Measurements from ENCODE around the gene EMD. TPM values are rescaled to one million over a fixed set of nuclear protein-coding genes. Genes with fewer than 3 reads are reported as not detected.
"Not testable (repeated sequence)": the region's sequence is repeated elsewhere in the genome, so short reads cannot be mapped to it uniquely, and the experiment has no call there.

Gene EMD
- total RNA-seq: 39.3 TPM

- H3K4me3 ChIP-seq (ENCODE audit: low read length): peak within 1 kb of the TSS; percentile 65
- H3K4me1 ChIP-seq (ENCODE audit: insufficient read depth, low read length): peaks cover 29% of the 10 kb centered on the region
- H3K27me3 ChIP-seq (ENCODE audit: insufficient read depth, low read length): no peaks in the 10 kb centered on the region
- H3K9me3 ChIP-seq (ENCODE audit: low read depth, low read length): no peaks in the 10 kb centered on the region
These were observed at the start of gene EMD for GRCh38 chrX:154378799-154379568. EMD (plus strand) TSS chrX:154379295; CDS start chrX:154379485, 190 bp downstream.

GRCh38 chrX:154332561-154332960, 46.5 kb upstream of the EMD start:
- H3K4me1 ChIP-seq (ENCODE audit: insufficient read depth, low read length): peaks cover 28% of the 10 kb centered on the region
- no peak overlapping the region for H3K4me3 ChIP-seq (ENCODE audit: low read length)
- H3K9me3 ChIP-seq (ENCODE audit: low read depth, low read length): no peaks in the 10 kb centered on the region
- no peaks in the 10 kb centered on the region for H3K27me3 ChIP-seq (ENCODE audit: insufficient read depth, low read length)

GRCh38 chrX:154333116-154333515, 46.0 kb upstream of the EMD start:
- peaks cover 22% of the 10 kb centered on the region for H3K4me1 ChIP-seq (ENCODE audit: insufficient read depth, low read length)
- no peaks in the 10 kb centered on the region for H3K27me3 ChIP-seq (ENCODE audit: insufficient read depth, low read length)
- no peaks in the 10 kb centered on the region for H3K9me3 ChIP-seq (ENCODE audit: low read depth, low read length)
- H3K4me3 ChIP-seq (ENCODE audit: low read length): no peak overlapping the region

- Histone ChIP-seq H3K4me3 (ENCODE audit: low read length) (no peak overlapping the region), H3K9me3 (ENCODE audit: low read depth, low read length) (no peaks in the 10 kb centered on the region), H3K4me1 (ENCODE audit: insufficient read depth, low read length) (peaks cover 22% of the 10 kb centered on the region), H3K27me3 (ENCODE audit: insufficient read depth, low read length) (no peaks in the 10 kb centered on the region)
These were observed 45.2 kb upstream of the EMD start for GRCh38 chrX:154333837-154334271.

GRCh38 chrX:154334496-154334895, 44.6 kb upstream of the EMD start:
- H3K4me1 ChIP-seq (ENCODE audit: insufficient read depth, low read length): peaks cover 22% of the 10 kb centered on the region
- no peak overlapping the region for H3K4me3 ChIP-seq (ENCODE audit: low read length)
- no peaks in the 10 kb centered on the region for H3K9me3 ChIP-seq (ENCODE audit: low read depth, low read length)
- H3K27me3 ChIP-seq (ENCODE audit: insufficient read depth, low read length): no peaks in the 10 kb centered on the region

GRCh38 chrX:154341399-154342298, 37.4 kb upstream of the EMD start:
- H3K4me1 ChIP-seq (ENCODE audit: insufficient read depth, low read length); H3K27me3 ChIP-seq (ENCODE audit: insufficient read depth, low read length); H3K4me3 ChIP-seq (ENCODE audit: low read length); H3K9me3 ChIP-seq (ENCODE audit: low read depth, low read length): not testable (repeated sequence)

- H3K4me3 ChIP-seq (ENCODE audit: low read length); H3K27me3 ChIP-seq (ENCODE audit: insufficient read depth, low read length); H3K9me3 ChIP-seq (ENCODE audit: low read depth, low read length); H3K4me1 ChIP-seq (ENCODE audit: insufficient read depth, low read length): not testable (repeated sequence)
These were observed 36.0 kb upstream of the EMD start for GRCh38 chrX:154343063-154343462.

GRCh38 chrX:154343620-154344019, 35.5 kb upstream of the EMD start:
- not testable (repeated sequence) for H3K9me3 ChIP-seq (ENCODE audit: low read depth, low read length); H3K4me3 ChIP-seq (ENCODE audit: low read length); H3K27me3 ChIP-seq (ENCODE audit: insufficient read depth, low read length)
- H3K4me1 ChIP-seq (ENCODE audit: insufficient read depth, low read length): peaks cover 15% of the 10 kb centered on the region

- Histone ChIP-seq H3K4me1 (ENCODE audit: insufficient read depth, low read length) (peaks cover 60% of the 10 kb centered on the region), H3K9me3 (ENCODE audit: low read depth, low read length) (no peaks in the 10 kb centered on the region), H3K4me3 (ENCODE audit: low read length) (no peak overlapping the region), H3K27me3 (ENCODE audit: insufficient read depth, low read length) (no peaks in the 10 kb centered on the region)
These were observed 31.0 kb upstream of the EMD start for GRCh38 chrX:154348114-154348531.

GRCh38 chrX:154348646-154349358, 30.3 kb upstream of the EMD start:
- H3K4me1 ChIP-seq (ENCODE audit: insufficient read depth, low read length): peaks cover 67% of the 10 kb centered on the region
- H3K27me3 ChIP-seq (ENCODE audit: insufficient read depth, low read length): no peaks in the 10 kb centered on the region

GRCh38 chrX:154349359-154349935, 29.6 kb upstream of the EMD start:
- no peaks in the 10 kb centered on the region for H3K9me3 ChIP-seq (ENCODE audit: low read depth, low read length)
- no peaks in the 10 kb centered on the region for H3K27me3 ChIP-seq (ENCODE audit: insufficient read depth, low read length)
- peaks cover 73% of the 10 kb centered on the region for H3K4me1 ChIP-seq (ENCODE audit: insufficient read depth, low read length)
- H3K4me3 ChIP-seq (ENCODE audit: low read length): no peak overlapping the region

More at GRCh38 chrX:154348646-154349358, 30.3 kb upstream of the EMD start:
- no peaks in the 10 kb centered on the region for H3K9me3 ChIP-seq (ENCODE audit: low read depth, low read length)
- no peak overlapping the region for H3K4me3 ChIP-seq (ENCODE audit: low read length)

- Histone ChIP-seq H3K4me1 (ENCODE audit: insufficient read depth, low read length) (peaks cover 73% of the 10 kb centered on the region), H3K4me3 (ENCODE audit: low read length) (no peak overlapping the region), H3K27me3 (ENCODE audit: insufficient read depth, low read length) (no peaks in the 10 kb centered on the region)
These were observed 29.1 kb upstream of the EMD start for GRCh38 chrX:154349979-154350378.

GRCh38 chrX:154350429-154351182, 28.5 kb upstream of the EMD start:
- Histone ChIP-seq H3K4me3 (ENCODE audit: low read length) (no peak overlapping the region), H3K9me3 (ENCODE audit: low read depth, low read length) (no peaks in the 10 kb centered on the region), H3K4me1 (ENCODE audit: insufficient read depth, low read length) (peaks cover 73% of the 10 kb centered on the region), H3K27me3 (ENCODE audit: insufficient read depth, low read length) (no peaks in the 10 kb centered on the region)

More at GRCh38 chrX:154349979-154350378, 29.1 kb upstream of the EMD start:
- no peaks in the 10 kb centered on the region for H3K9me3 ChIP-seq (ENCODE audit: low read depth, low read length)
